Measurements from ENCODE around the gene TARBP2.

Gene TARBP2

GRCh38 chr12:53497461-53497860, 3.6 kb upstream of the TARBP2 start:
- DNase-seq: no peak

- no peak for DNase-seq
Measured at GRCh38 chr12:53498235-53498630, 2.9 kb upstream of the TARBP2 start.

- peak; percentile 67 for DNase-seq
Measured at GRCh38 chr12:53499266-53500141, 1.6 kb upstream of the TARBP2 start, which contains the start of gene MAP3K12. Gene MAP3K12 (minus strand): TSS chr12:53499458. CDS start chr12:53487391, 12,067 bp downstream.

GRCh38 chr12:53500142-53500775, 824 bp upstream of the TARBP2 start:
- peak; percentile 44 for DNase-seq

- DNase-seq: no peak
Measured at GRCh38 chr12:53501615-53502181, 615 bp downstream of the TARBP2 start.

- no peak for DNase-seq
Measured at GRCh38 chr12:53502331-53502730, 1.2 kb downstream of the TARBP2 start.

- DNase-seq: no peak
Measured at GRCh38 chr12:53502983-53503728, 2.1 kb downstream of the TARBP2 start.

GRCh38 chr12:53504004-53504920, 3.2 kb downstream of the TARBP2 start:
- DNase-seq: no peak

- no peak for DNase-seq
Measured at GRCh38 chr12:53505086-53505485, 4.0 kb downstream of the TARBP2 start.

GRCh38 chr12:53505555-53506449, 4.7 kb downstream of the TARBP2 start:
- no peak for DNase-seq

GRCh38 chr12:53506450-53506785, 5.3 kb downstream of the TARBP2 start:
- DNase-seq: no peak

- DNase-seq: no peak
Measured at GRCh38 chr12:53506881-53507602, 6.0 kb downstream of the TARBP2 start, which contains the start of gene NPFF. Gene NPFF (minus strand): TSS chr12:53507484. CDS start chr12:53507474, 10 bp downstream.

GRCh38 chr12:53507603-53507885, 6.5 kb downstream of the TARBP2 start:
- DNase-seq: no peak

- DNase-seq: peak; percentile 87
Measured at GRCh38 chr12:53508534-53509170, 7.6 kb downstream of the TARBP2 start.

GRCh38 chr12:53510181-53510812, 9.2 kb downstream of the TARBP2 start:
- no peak for DNase-seq

- no peak for DNase-seq
Measured at GRCh38 chr12:53513712-53514410, 12.8 kb downstream of the TARBP2 start.

GRCh38 chr12:53514628-53515290, 13.7 kb downstream of the TARBP2 start:
- DNase-seq: no peak

- DNase-seq: no peak
Measured at GRCh38 chr12:53515291-53515680, 14.2 kb downstream of the TARBP2 start.

Data from CD4-positive, alpha-beta T cell treated with Interleukin-10 for 1 hour (primary cell).